Neural cell (in vitro differentiated cells): ENCODE results near the gene ABCC5.

ENCODE experiments used
- CTCF ChIP-seq: fragments of 450-650 bp; IDR thresholded peaks from 2 replicates; pipeline ENCODE4 v1.5.1; 2014; ENCODE audit warnings: antibody characterized with exemption, mild to moderate bottlenecking, moderate library complexity; ENCODE audit not compliant: poor library complexity, severe bottlenecking
- EP300 ChIP-seq: fragments of 450-650 bp; conservative IDR thresholded peaks from 2 replicates; pipeline ENCODE4 v1.6.1; 2014; ENCODE audit warnings: antibody characterized with exemption, mild to moderate bottlenecking, moderate library complexity; ENCODE audit not compliant: poor library complexity, severe bottlenecking
- MXI1 ChIP-seq: fragments of 450-650 bp; conservative IDR thresholded peaks from 2 replicates; pipeline ENCODE4 v1.6.1; 2014; ENCODE audit warnings: antibody characterized with exemption, mild to moderate bottlenecking; ENCODE audit not compliant: poor library complexity, severe bottlenecking
- POLR2AphosphoS5 ChIP-seq: IDR thresholded peaks from 2 replicates; pipeline ENCODE4 v1.6.1; 2012
- RAD21 ChIP-seq: fragments of 450-650 bp; conservative IDR thresholded peaks from 2 replicates; pipeline ENCODE4 v1.6.1; 2014; ENCODE audit warnings: antibody characterized with exemption, mild to moderate bottlenecking, moderate library complexity
- SMC3 ChIP-seq: fragments of 450-650 bp; conservative IDR thresholded peaks from 2 replicates; pipeline ENCODE4 v1.6.1; 2014; ENCODE audit warnings: antibody characterized with exemption, mild to moderate bottlenecking, moderate library complexity; ENCODE audit not compliant: poor library complexity
- TAF1 ChIP-seq: IDR thresholded peaks from 2 replicates; pipeline ENCODE4 v1.6.1; 2012; ENCODE audit warnings: low read depth

- TF ChIP-seq RAD21: no peak
- TF ChIP-seq POLR2AphosphoS5: no peak
- no peak for TF ChIP-seq CTCF
- no peak for TF ChIP-seq EP300
- TF ChIP-seq TAF1: no peak
- TF ChIP-seq MXI1: no peak
- no peak for TF ChIP-seq SMC3
Measured at GRCh38 chr3:183962807-183963206, 54.9 kb downstream of the ABCC5 start.
